OCI-LY1 (cell line): ENCODE results near the gene ALG5.

Experiments used
- CTCF ChIP-seq: fragments of 200-600 bp; sonication (generic), shearing (Covaris generic); IDR thresholded peaks from 2 replicates; pipeline ENCODE4 v1.5.1; 2017; ENCODE audit warnings: mild to moderate bottlenecking, antibody characterized with exemption, low read length, moderate library complexity, mixed read lengths
- EZH2 ChIP-seq: fragments of 200-600 bp; sonication (generic), shearing (Covaris generic); IDR thresholded peaks from 2 replicates; pipeline ENCODE4 v1.8.0; 2017; ENCODE audit warnings: borderline replicate concordance, mixed run types, mild to moderate bottlenecking, antibody characterized with exemption, low read length, moderate library complexity, mixed read lengths

GRCh38 chr13:36925603-36926002 is 73.5 kb downstream of the ALG5 start:
- TF ChIP-seq CTCF (no peak), EZH2 (no peak)
